HG03064 (cell line): ENCODE data around the gene ELAVL1.

Source experiments
- ATAC-seq: cut with Tn5 transposase; IDR thresholded peaks from one replicate; pipeline ENCODE4 v1.9.1; 2021; ENCODE audit warnings: low read depth; ENCODE audit not compliant: unreplicated experiment

The ELAVL1 gene

GRCh38 chr19:8022275-8022674, 16.8 kb upstream of the ELAVL1 start:
- ATAC-seq: no peak

GRCh38 chr19:8021374-8021773, 15.9 kb upstream of the ELAVL1 start:
- ATAC-seq: no peak

GRCh38 chr19:8020681-8021080, 15.2 kb upstream of the ELAVL1 start:
- no peak for ATAC-seq

- ATAC-seq: no peak
Measured at GRCh38 chr19:8017808-8018207, 12.4 kb upstream of the ELAVL1 start.

- peak; percentile 36 for ATAC-seq
Measured at GRCh38 chr19:8004723-8005513, 523 bp downstream of the ELAVL1 start.

- ATAC-seq: no peak
Measured at GRCh38 chr19:8004001-8004400, 1.4 kb downstream of the ELAVL1 start.

GRCh38 chr19:8001995-8002849, 3.2 kb downstream of the ELAVL1 start:
- no peak for ATAC-seq

GRCh38 chr19:8001651-8001994, 3.8 kb downstream of the ELAVL1 start:
- no peak for ATAC-seq

- no peak for ATAC-seq
Measured at GRCh38 chr19:8000298-8001038, 5.0 kb downstream of the ELAVL1 start.

GRCh38 chr19:7999376-7999775, 6.1 kb downstream of the ELAVL1 start:
- ATAC-seq: no peak

- no peak for ATAC-seq
Measured at GRCh38 chr19:7997809-7998480, 7.5 kb downstream of the ELAVL1 start.

- ATAC-seq: no peak
Measured at GRCh38 chr19:7996883-7997282, 8.6 kb downstream of the ELAVL1 start.

GRCh38 chr19:7995810-7996158, 9.7 kb downstream of the ELAVL1 start:
- no peak for ATAC-seq

- ATAC-seq: no peak
Measured at GRCh38 chr19:7994928-7995809, 10.3 kb downstream of the ELAVL1 start.

- ATAC-seq: no peak
Measured at GRCh38 chr19:7994114-7994513, 11.3 kb downstream of the ELAVL1 start.

GRCh38 chr19:7993560-7993959, 11.9 kb downstream of the ELAVL1 start:
- no peak for ATAC-seq

- no peak for ATAC-seq
Measured at GRCh38 chr19:7992575-7992974, 12.9 kb downstream of the ELAVL1 start.

- ATAC-seq: no peak
Measured at GRCh38 chr19:7989071-7989575, 16.3 kb downstream of the ELAVL1 start.

GRCh38 chr19:7988307-7988706, 17.1 kb downstream of the ELAVL1 start:
- no peak for ATAC-seq
